CD4-positive, CD25-positive, alpha-beta regulatory T cell (primary cell): Measurements from ENCODE around the gene HBB. TPM values are rescaled to one million over a fixed set of nuclear protein-coding genes. Genes with fewer than 3 reads are reported as not detected.

ENCODE experiments used
- ATAC-seq, 2 donors: fragments of 150-1000 bp; cut with Tn5 transposase; one replicate each; pipeline ENCODE4 v1.10.0; 2021; ENCODE audit warnings: low read depth in 2 of 2, moderate number of reproducible peaks in 2 of 2, moderate library complexity in 1 of 2
- DNase-seq, 3 donors: peaks; one replicate each; pipeline versions ENCODE4 v3.0.0 to v3.0.0-alpha.2; 2012 to 2022; ENCODE audit warnings: mixed read lengths in 1 of 3
- H3K27ac ChIP-seq: one replicate; pipeline ENCODE4 v1.7.0; 2013; ENCODE audit warnings: mild to moderate bottlenecking, low read length; ENCODE audit not compliant: insufficient read depth, poor library complexity, severe bottlenecking
- H3K27me3 ChIP-seq: one replicate; pipeline ENCODE4 v1.7.0; 2013; ENCODE audit warnings: low read length; ENCODE audit not compliant: control insufficient read depth, insufficient read depth
- H3K36me3 ChIP-seq: one replicate; pipeline ENCODE4 v1.7.0; 2013; ENCODE audit warnings: mild to moderate bottlenecking, low read length, moderate library complexity; ENCODE audit not compliant: control insufficient read depth, insufficient read depth
- H3K4me1 ChIP-seq: 2 replicates; pipeline ENCODE4 v1.7.0; 2013; ENCODE audit warnings: mild to moderate bottlenecking, low read length; ENCODE audit not compliant: insufficient read depth, control insufficient read depth, poor library complexity, severe bottlenecking
- H3K4me3 ChIP-seq: one replicate; pipeline ENCODE4 v1.7.0; 2013; ENCODE audit warnings: low read depth, mild to moderate bottlenecking, low read length, moderate library complexity
- H3K9me3 ChIP-seq, 2 experiments: 1 replicate in 1 of 2; 2 replicates in 1 of 2; pipeline ENCODE4 v1.7.0; 2013; ENCODE audit warnings: low read length in 2 of 2, mild to moderate bottlenecking in 1 of 2, moderate library complexity in 1 of 2; ENCODE audit not compliant: control insufficient read depth in 2 of 2
- H3K27ac Mint-ChIP-seq, 3 donors: one replicate each; pipeline ENCODE4 v1.8.0; 2020 to 2022; ENCODE audit warnings: mild to moderate bottlenecking in 3 of 3, mixed read lengths in 3 of 3, moderate library complexity in 2 of 3
- H3K27me3 Mint-ChIP-seq: one replicate; pipeline ENCODE4 v1.8.0; 2022; ENCODE audit warnings: mild to moderate bottlenecking, mixed read lengths
- H3K36me3 Mint-ChIP-seq: one replicate; pipeline ENCODE4 v1.8.0; 2020; ENCODE audit warnings: mixed read lengths
- H3K4me1 Mint-ChIP-seq, 4 donors: one replicate each; pipeline ENCODE4 v1.8.0; 2020 to 2022; ENCODE audit warnings: mixed read lengths in 4 of 4, mild to moderate bottlenecking in 1 of 4
- H3K4me3 Mint-ChIP-seq, 4 donors: one replicate each; pipeline ENCODE4 v1.8.0; 2020 to 2022; ENCODE audit warnings: mild to moderate bottlenecking in 4 of 4, mixed read lengths in 4 of 4, moderate library complexity in 3 of 4
- H3K9me3 Mint-ChIP-seq, 7 donors: one replicate each; pipeline ENCODE4 v1.8.0; 2020 to 2022; ENCODE audit warnings: mixed read lengths in 7 of 7, mild to moderate bottlenecking in 3 of 7, moderate library complexity in 2 of 7
- polyA plus RNA-seq, 4 donors: library from polyadenylated mRNA; unstranded; fragments of 300-500 nt; fragmentation: Illumina TruSeq; gene quantifications; one replicate each; pipeline ENCODE4 v1.2.3, GENCODE V29; 2021
- total RNA-seq: library from RNA; stranded (reverse); gene quantifications from one replicate; pipeline ENCODE4 v1.2.3, GENCODE V29; 2022

The HBB gene
- 2.7 TPM for total RNA-seq
- 1 to 10 TPM in 1 of 4 donors, under 1 TPM in 2, not detected in 1; 0.37 to 4.4 (median 0.47) TPM for polyA plus RNA-seq

GRCh38 chr11:5226732-5227310 is at the start of gene HBB:
TSS of gene HBB (minus strand) at chr11:5227071. CDS start at chr11:5227021, 50 bp downstream.
- Histone ChIP-seq H3K36me3 (peaks cover 14% of the 10 kb centered on the region), H3K4me3 (peak within 1 kb of the TSS; percentile 0), H3K27me3 (peaks cover 5% of the 10 kb centered on the region), H3K9me3 (peaks cover 8 to 14% of the 10 kb centered on the region in 2 experiments), H3K27ac (no peak within 1 kb of the TSS), H3K4me1 (peaks cover 17% of the 10 kb centered on the region)
- H3K27me3 Mint-ChIP-seq: peaks cover 5% of the 10 kb centered on the region
- H3K27ac Mint-ChIP-seq: no peak within 1 kb of the TSS
- ATAC-seq: no peak
- H3K4me3 Mint-ChIP-seq: no peak within 1 kb of the TSS
- H3K36me3 Mint-ChIP-seq: no peaks in the 10 kb centered on the region
- H3K9me3 Mint-ChIP-seq: peaks cover 0 to 4% (median 0%) of the 10 kb centered on the region in 7 donors
- no peaks in the 10 kb centered on the region for H3K4me1 Mint-ChIP-seq
- DNase-seq: no peak

- no peaks in the 10 kb centered on the region for H3K36me3 ChIP-seq
- Mint-ChIP-seq H3K9me3 (peaks cover 0 to 1% (median 0%) of the 10 kb centered on the region in 7 donors), H3K36me3 (no peaks in the 10 kb centered on the region), H3K4me1 (no peaks in the 10 kb centered on the region), H3K27ac (no peak overlapping the region), H3K27me3 (no peaks in the 10 kb centered on the region), H3K4me3 (no peak overlapping the region)
- no peak overlapping the region for H3K27ac ChIP-seq
- H3K27me3 ChIP-seq: no peaks in the 10 kb centered on the region
- no peaks in the 10 kb centered on the region for H3K4me1 ChIP-seq
- ATAC-seq (no peak), DNase-seq (no peak)
- no peak overlapping the region for H3K4me3 ChIP-seq
- H3K9me3 ChIP-seq: no peaks in the 10 kb centered on the region
Observed at GRCh38 chr11:5275369-5276110, 48.7 kb upstream of the HBB start.

- peaks cover 0 to 2% (median 0%) of the 10 kb centered on the region in 7 donors for H3K9me3 Mint-ChIP-seq
- Histone ChIP-seq H3K36me3 (no peaks in the 10 kb centered on the region), H3K4me1 (no peaks in the 10 kb centered on the region), H3K27ac (no peak overlapping the region), H3K9me3 (no peaks in the 10 kb centered on the region), H3K27me3 (no peaks in the 10 kb centered on the region), H3K4me3 (no peak overlapping the region)
- H3K27me3 Mint-ChIP-seq: no peaks in the 10 kb centered on the region
- ATAC-seq: no peak
- H3K36me3 Mint-ChIP-seq: no peaks in the 10 kb centered on the region
- H3K4me1 Mint-ChIP-seq: no peaks in the 10 kb centered on the region
- H3K27ac Mint-ChIP-seq: no peak overlapping the region
- H3K4me3 Mint-ChIP-seq: no peak overlapping the region
- no peak for DNase-seq
Observed at GRCh38 chr11:5274395-5274794, 47.5 kb upstream of the HBB start.

GRCh38 chr11:5272395-5273017 is 45.6 kb upstream of the HBB start:
- DNase-seq (no peak), ATAC-seq (no peak)
- Mint-ChIP-seq H3K4me1 (no peaks in the 10 kb centered on the region), H3K27me3 (no peaks in the 10 kb centered on the region), H3K27ac (no peak overlapping the region), H3K9me3 (peaks cover 0 to 2% (median 0%) of the 10 kb centered on the region in 7 donors), H3K36me3 (no peaks in the 10 kb centered on the region), H3K4me3 (no peak overlapping the region)
- no peak overlapping the region for H3K4me3 ChIP-seq
- H3K36me3 ChIP-seq: no peaks in the 10 kb centered on the region
- no peaks in the 10 kb centered on the region for H3K4me1 ChIP-seq
- no peaks in the 10 kb centered on the region for H3K27me3 ChIP-seq
- H3K9me3 ChIP-seq: no peaks in the 10 kb centered on the region
- H3K27ac ChIP-seq: no peak overlapping the region

GRCh38 chr11:5269715-5270147 is 42.9 kb upstream of the HBB start, which contains the start of gene HBE1:
TSS of gene HBE1 (minus strand) at chr11:5269945. CDS start at chr11:5269890, 55 bp downstream.
- Mint-ChIP-seq H3K36me3 (no peaks in the 10 kb centered on the region), H3K9me3 (peaks cover 0 to 2% (median 0%) of the 10 kb centered on the region in 7 donors)

GRCh38 chr11:5267033-5267563 is 40.2 kb upstream of the HBB start:
- no peaks in the 10 kb centered on the region for H3K4me1 ChIP-seq
- no peaks in the 10 kb centered on the region for H3K27me3 ChIP-seq
- no peaks in the 10 kb centered on the region for H3K36me3 ChIP-seq
- Mint-ChIP-seq H3K27me3 (no peaks in the 10 kb centered on the region), H3K4me3 (no peak overlapping the region), H3K9me3 (peaks cover 0 to 5% (median 0%) of the 10 kb centered on the region in 7 donors), H3K4me1 (no peaks in the 10 kb centered on the region), H3K36me3 (no peaks in the 10 kb centered on the region), H3K27ac (no peak overlapping the region)
- H3K9me3 ChIP-seq: no peaks in the 10 kb centered on the region
- no peak overlapping the region for H3K4me3 ChIP-seq
- ATAC-seq (no peak), DNase-seq (no peak)
- no peak overlapping the region for H3K27ac ChIP-seq

More at GRCh38 chr11:5269715-5270147, 42.9 kb upstream of the HBB start, which contains the start of gene HBE1:
- Mint-ChIP-seq H3K27ac (no peak within 1 kb of the TSS), H3K4me3 (no peak within 1 kb of the TSS), H3K27me3 (no peaks in the 10 kb centered on the region), H3K4me1 (no peaks in the 10 kb centered on the region)
- no peaks in the 10 kb centered on the region for H3K9me3 ChIP-seq
- no peak for DNase-seq
- no peaks in the 10 kb centered on the region for H3K36me3 ChIP-seq
- no peaks in the 10 kb centered on the region for H3K4me1 ChIP-seq
- H3K4me3 ChIP-seq: no peak within 1 kb of the TSS
- no peak for ATAC-seq
- H3K27me3 ChIP-seq: no peaks in the 10 kb centered on the region
- H3K27ac ChIP-seq: no peak within 1 kb of the TSS

- Histone ChIP-seq H3K27me3 (no peaks in the 10 kb centered on the region), H3K36me3 (no peaks in the 10 kb centered on the region), H3K27ac (no peak overlapping the region), H3K4me1 (no peaks in the 10 kb centered on the region), H3K4me3 (no peak overlapping the region), H3K9me3 (no peaks in the 10 kb centered on the region)
- no peak for DNase-seq
- Mint-ChIP-seq H3K4me1 (no peaks in the 10 kb centered on the region), H3K27ac (no peak overlapping the region), H3K36me3 (no peaks in the 10 kb centered on the region), H3K9me3 (peaks cover 0 to 6% (median 0%) of the 10 kb centered on the region in 7 donors), H3K27me3 (no peaks in the 10 kb centered on the region), H3K4me3 (no peak overlapping the region)
- ATAC-seq: no peak
Observed at GRCh38 chr11:5266609-5267008, 39.7 kb upstream of the HBB start.
